Hepatocyte (in vitro differentiated cells): Measurements from ENCODE around the gene SLC25A38. TPM values are rescaled to one million over a fixed set of nuclear protein-coding genes. Genes with fewer than 3 reads are reported as not detected.
A peak's percentile ranks its signal among the peaks of the same experiment; 100 is the strongest.

ENCODE experiments used
- DNase-seq: peaks from one replicate; pipeline ENCODE4 v3.0.0-alpha.2; 2016; ENCODE audit warnings: low spot score
- H2AFZ ChIP-seq: fragments of 200-600 bp; sonication (generic); 2 replicates; pipeline ENCODE4 v1.6.0; 2016; ENCODE audit warnings: antibody characterized with exemption, mild to moderate bottlenecking
- H3K27ac ChIP-seq: fragments of 200-600 bp; sonication (generic); 2 replicates; pipeline ENCODE4 v1.5.1; 2016; ENCODE audit warnings: mild to moderate bottlenecking
- H3K27me3 ChIP-seq: fragments of 200-600 bp; sonication (generic); 2 replicates; pipeline ENCODE4 v1.6.1; 2016
- H3K36me3 ChIP-seq: fragments of 200-600 bp; sonication (generic); replicated peaks from 2 replicates; pipeline ENCODE4 v1.5.1; 2016; ENCODE audit warnings: low read depth; ENCODE audit not compliant: insufficient read depth
- H3K4me1 ChIP-seq: fragments of 200-600 bp; sonication (generic); 2 replicates; pipeline ENCODE4 v1.5.1; 2016; ENCODE audit warnings: mild to moderate bottlenecking, moderate library complexity; ENCODE audit not compliant: insufficient read depth
- H3K4me2 ChIP-seq: fragments of 200-600 bp; sonication (generic); 2 replicates; pipeline ENCODE4 v1.6.0; 2016
- H3K4me3 ChIP-seq: fragments of 200-600 bp; sonication (generic); 2 replicates; pipeline ENCODE4 v1.5.1; 2016; ENCODE audit warnings: mild to moderate bottlenecking
- H3K79me2 ChIP-seq: fragments of 200-600 bp; sonication (generic); 2 replicates; pipeline ENCODE4 v1.6.0; 2017; ENCODE audit warnings: mild to moderate bottlenecking
- H3K9me2 ChIP-seq: fragments of 200-600 bp; sonication (generic); replicated peaks from 2 replicates; pipeline ENCODE4 v1.6.0; 2017; ENCODE audit warnings: mild to moderate bottlenecking; ENCODE audit not compliant: insufficient read depth
- H3K9me3 ChIP-seq: fragments of 200-600 bp; sonication (generic); 2 replicates; pipeline ENCODE4 v1.5.1; 2016; ENCODE audit warnings: low read depth, mild to moderate bottlenecking
- H4K20me1 ChIP-seq: fragments of 200-600 bp; sonication (generic); 2 replicates; pipeline ENCODE4 v1.6.0; 2016; ENCODE audit warnings: mild to moderate bottlenecking; ENCODE audit not compliant: insufficient read depth, poor library complexity, severe bottlenecking
- EZH2 ChIP-seq: fragments of 200-600 bp; sonication (generic); IDR thresholded peaks from 2 replicates; pipeline ENCODE4 v1.6.1; 2016; ENCODE audit warnings: antibody characterized with exemption, mild to moderate bottlenecking, borderline replicate concordance
- EZH2phosphoT487 ChIP-seq: fragments of 200-600 bp; sonication (generic); IDR thresholded peaks from one replicate; pipeline ENCODE4 v1.6.1; 2018; ENCODE audit warnings: antibody characterized with exemption, mild to moderate bottlenecking, low read depth, moderate library complexity; ENCODE audit not compliant: unreplicated experiment, severe bottlenecking
- WGBS: methylation state at CpG from one replicate; pipeline ENCODE4 v1.1.6; 2016; ENCODE audit warnings: low lambda C conversion rate; ENCODE audit errors: missing lambda C conversion rate; 5-methylcytosine and 5-hydroxymethylcytosine counted together
- polyA plus RNA-seq: library from polyadenylated mRNA; unstranded; fragments of >200 nt; fragmentation: Nextera tagmentation; extraction: Ambion mirVana; gene quantifications from 2 replicates; pipeline ENCODE4 v1.2.1, GENCODE V29; 2016
- total RNA-seq: library from RNA; depleted of rRNA; stranded (reverse); fragments of >200 nt; gene quantifications from 2 replicates; pipeline ENCODE4 v1.2.3, GENCODE V29; 2014
- TF ChIP-seq, protein P1 (sequence below): fragments of 200-600 bp; sonication (generic); IDR thresholded peaks from 2 replicates; pipeline ENCODE4 v1.5.1; 2016; ENCODE audit warnings: antibody characterized with exemption, mild to moderate bottlenecking; ENCODE audit not compliant: poor library complexity

Gene SLC25A38
- total and polyA plus RNA-seq, 2 experiments from 2014 or later = 35.7 to 37.2 TPM

DNA sequence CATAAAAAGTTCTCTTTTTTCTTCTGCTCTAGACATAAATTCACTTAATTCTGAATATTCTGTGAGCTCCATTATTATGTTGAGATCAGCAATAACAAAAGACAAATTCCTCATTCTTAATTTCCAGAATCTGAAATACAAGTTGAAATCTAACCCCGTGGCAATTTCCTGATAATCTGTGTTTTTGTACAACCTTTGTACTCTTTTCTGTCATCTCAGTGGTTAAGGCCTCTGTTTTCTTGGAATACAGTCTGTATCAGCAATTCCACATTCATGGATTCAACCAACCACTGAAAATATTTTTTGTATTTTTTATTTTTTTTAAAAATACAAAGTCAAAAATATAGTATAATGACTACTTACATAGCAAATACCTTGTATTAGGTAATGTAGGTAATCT lies 45.0 kb upstream of the SLC25A38 start:
- Histone ChIP-seq H3K27ac (no peak overlapping the region), H3K4me2 (no peak overlapping the region), H3K9me2 (no peaks in the 10 kb centered on the region), H4K20me1 (no peaks in the 10 kb centered on the region), H3K79me2 (no peaks in the 10 kb centered on the region), H3K36me3 (no peaks in the 10 kb centered on the region), H3K27me3 (no peaks in the 10 kb centered on the region), H3K4me3 (no peak overlapping the region), H3K9me3 (no peaks in the 10 kb centered on the region), H2AFZ (no peak overlapping the region), H3K4me1 (no peaks in the 10 kb centered on the region)
- DNase-seq = no peak
- WGBS = 71% methylated on average over 1 of the region's 1 CpG
- no peak for TF ChIP-seq EZH2phosphoT487
- TF ChIP-seq EZH2 = no peak
- TF ChIP-seq, protein P1, sequence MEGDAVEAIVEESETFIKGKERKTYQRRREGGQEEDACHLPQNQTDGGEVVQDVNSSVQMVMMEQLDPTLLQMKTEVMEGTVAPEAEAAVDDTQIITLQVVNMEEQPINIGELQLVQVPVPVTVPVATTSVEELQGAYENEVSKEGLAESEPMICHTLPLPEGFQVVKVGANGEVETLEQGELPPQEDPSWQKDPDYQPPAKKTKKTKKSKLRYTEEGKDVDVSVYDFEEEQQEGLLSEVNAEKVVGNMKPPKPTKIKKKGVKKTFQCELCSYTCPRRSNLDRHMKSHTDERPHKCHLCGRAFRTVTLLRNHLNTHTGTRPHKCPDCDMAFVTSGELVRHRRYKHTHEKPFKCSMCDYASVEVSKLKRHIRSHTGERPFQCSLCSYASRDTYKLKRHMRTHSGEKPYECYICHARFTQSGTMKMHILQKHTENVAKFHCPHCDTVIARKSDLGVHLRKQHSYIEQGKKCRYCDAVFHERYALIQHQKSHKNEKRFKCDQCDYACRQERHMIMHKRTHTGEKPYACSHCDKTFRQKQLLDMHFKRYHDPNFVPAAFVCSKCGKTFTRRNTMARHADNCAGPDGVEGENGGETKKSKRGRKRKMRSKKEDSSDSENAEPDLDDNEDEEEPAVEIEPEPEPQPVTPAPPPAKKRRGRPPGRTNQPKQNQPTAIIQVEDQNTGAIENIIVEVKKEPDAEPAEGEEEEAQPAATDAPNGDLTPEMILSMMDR = no peak

DNA sequence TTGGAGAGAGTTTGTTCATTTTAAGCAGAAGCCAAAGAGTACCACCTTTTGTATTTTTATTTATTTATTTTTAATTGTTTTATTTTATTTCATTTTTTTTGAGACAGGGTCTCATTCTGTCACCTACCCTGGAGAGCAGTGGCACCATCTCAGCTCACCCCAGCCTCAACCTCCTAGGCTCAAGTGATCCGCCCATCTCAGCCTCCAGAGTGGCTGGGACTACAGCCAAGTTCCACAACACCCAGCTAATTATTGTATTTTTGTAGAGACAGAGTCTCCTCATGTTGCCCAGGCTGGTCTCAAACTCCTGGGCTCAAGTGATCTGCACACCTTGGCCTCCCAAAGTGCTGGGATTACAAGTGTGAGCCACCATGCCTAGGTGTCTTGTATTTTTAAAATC lies 44.1 kb upstream of the SLC25A38 start:
- no peak for DNase-seq
- 88% methylated on average over 1 of the region's 1 CpG for WGBS
- Histone ChIP-seq H3K36me3 (no peaks in the 10 kb centered on the region), H3K9me2 (no peaks in the 10 kb centered on the region), H3K4me1 (no peaks in the 10 kb centered on the region), H3K9me3 (no peaks in the 10 kb centered on the region), H3K4me3 (no peak overlapping the region), H3K27ac (no peak overlapping the region), H4K20me1 (no peaks in the 10 kb centered on the region), H2AFZ (no peak overlapping the region), H3K79me2 (no peaks in the 10 kb centered on the region), H3K4me2 (no peak overlapping the region), H3K27me3 (no peaks in the 10 kb centered on the region)
- no peak for TF ChIP-seq EZH2
- TF ChIP-seq, protein P1 = no peak
- no peak for TF ChIP-seq EZH2phosphoT487

DNA sequence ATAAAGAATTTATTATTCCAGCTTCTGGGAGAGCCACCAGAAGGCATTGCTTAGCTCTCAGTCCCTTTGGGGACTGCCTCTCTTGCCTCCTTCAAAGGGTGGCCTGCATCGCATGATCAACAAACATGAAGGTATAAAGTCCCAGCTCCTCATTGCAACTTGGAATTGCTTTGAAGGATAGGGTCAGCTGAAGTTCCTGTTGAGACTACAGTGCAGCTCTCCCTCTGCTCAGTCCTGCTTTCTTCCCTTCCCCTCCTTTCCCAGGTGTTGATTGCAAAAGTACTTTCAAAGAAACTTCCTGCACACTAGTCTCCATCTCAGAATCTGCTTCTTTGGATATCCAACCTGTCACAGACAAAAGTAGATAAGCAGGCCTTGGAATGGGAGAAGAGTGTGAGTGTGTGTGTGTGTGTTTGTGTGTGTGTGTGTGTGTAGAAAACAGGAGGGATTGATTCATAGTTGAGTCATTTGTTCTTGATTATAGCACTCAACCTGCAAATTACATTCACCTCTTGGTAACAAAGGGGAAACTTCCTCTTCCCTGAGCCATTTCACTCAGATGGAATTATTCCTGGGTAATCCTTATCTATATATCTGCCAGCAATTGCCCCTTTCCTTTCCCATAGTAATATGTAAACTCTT lies 40.0 kb upstream of the SLC25A38 start:
- WGBS = 78% methylated on average over 1 of the region's 1 CpG
- no peak for TF ChIP-seq EZH2
- no peak overlapping the region for H3K27ac ChIP-seq

DNA sequence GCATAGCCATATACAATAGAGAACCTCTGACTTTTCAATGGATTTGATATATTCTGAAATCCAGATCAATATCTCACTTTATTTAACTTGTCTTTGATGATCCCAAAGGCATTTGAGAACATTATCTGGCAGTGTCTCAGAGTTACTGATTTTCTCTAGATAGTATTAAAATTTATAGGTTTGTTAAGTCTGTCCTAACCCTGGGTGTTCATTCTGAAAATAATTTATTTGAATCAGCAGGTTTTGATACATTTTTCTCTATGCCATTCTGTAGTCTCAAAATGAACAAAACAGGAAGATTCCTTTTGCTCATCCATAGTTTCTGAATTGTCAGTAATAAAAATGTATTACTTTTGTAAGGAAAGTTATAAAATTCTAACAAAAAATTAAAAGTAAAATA lies 39.4 kb upstream of the SLC25A38 start:
- no peaks in the 10 kb centered on the region for H3K4me1 ChIP-seq
- H3K9me2 ChIP-seq = no peaks in the 10 kb centered on the region
- H4K20me1 ChIP-seq = no peaks in the 10 kb centered on the region
- no peak overlapping the region for H3K4me2 ChIP-seq
- no peak overlapping the region for H3K4me3 ChIP-seq
- no peaks in the 10 kb centered on the region for H3K9me3 ChIP-seq
- no peaks in the 10 kb centered on the region for H3K79me2 ChIP-seq
- H3K27me3 ChIP-seq = no peaks in the 10 kb centered on the region
- TF ChIP-seq EZH2phosphoT487 (no peak), EZH2 (no peak)
- TF ChIP-seq, protein P1 = no peak
- no peak overlapping the region for H2AFZ ChIP-seq
- no peak overlapping the region for H3K27ac ChIP-seq
- no peak for DNase-seq
- no peaks in the 10 kb centered on the region for H3K36me3 ChIP-seq

More for the DNA sequence above, 40.0 kb upstream of the SLC25A38 start:
- no peaks in the 10 kb centered on the region for H3K79me2 ChIP-seq
- no peaks in the 10 kb centered on the region for H3K27me3 ChIP-seq
- no peaks in the 10 kb centered on the region for H3K9me2 ChIP-seq
- no peaks in the 10 kb centered on the region for H4K20me1 ChIP-seq
- no peaks in the 10 kb centered on the region for H3K9me3 ChIP-seq
- no peak overlapping the region for H3K4me3 ChIP-seq
- no peaks in the 10 kb centered on the region for H3K36me3 ChIP-seq
- H3K4me2 ChIP-seq = no peak overlapping the region
- H2AFZ ChIP-seq = no peak overlapping the region
- DNase-seq = peak; percentile 13
- H3K4me1 ChIP-seq = no peaks in the 10 kb centered on the region
